Osteocyte (in vitro differentiated cells): ENCODE data around the gene SLC44A3. TPM values are rescaled to one million over a fixed set of nuclear protein-coding genes. Genes with fewer than 3 reads are reported as not detected.

ENCODE experiments used
- DNase-seq: peaks from one replicate; pipeline ENCODE4 v3.0.0; 2021; ENCODE audit warnings: mixed read lengths; ENCODE audit not compliant: unreplicated experiment; ENCODE audit errors: extremely low spot score
- H3K27ac Mint-ChIP-seq: one replicate; pipeline ENCODE4 v1.8.0; 2021; ENCODE audit warnings: mild to moderate bottlenecking, mixed read lengths; ENCODE audit not compliant: unreplicated experiment
- H3K27me3 Mint-ChIP-seq: one replicate; pipeline ENCODE4 v1.8.0; 2021; ENCODE audit warnings: mixed read lengths; ENCODE audit not compliant: unreplicated experiment
- H3K36me3 Mint-ChIP-seq: one replicate; pipeline ENCODE4 v1.8.0; 2021; ENCODE audit warnings: mixed read lengths; ENCODE audit not compliant: unreplicated experiment
- H3K4me1 Mint-ChIP-seq: one replicate; pipeline ENCODE4 v1.8.0; 2021; ENCODE audit warnings: mixed read lengths; ENCODE audit not compliant: unreplicated experiment
- H3K4me3 Mint-ChIP-seq: one replicate; pipeline ENCODE4 v1.8.0; 2021; ENCODE audit warnings: mild to moderate bottlenecking, moderate library complexity, mixed read lengths; ENCODE audit not compliant: unreplicated experiment
- H3K9me3 Mint-ChIP-seq: one replicate; pipeline ENCODE4 v1.8.0; 2021; ENCODE audit warnings: mixed read lengths; ENCODE audit not compliant: unreplicated experiment
- CTCF ChIP-seq: fragments of 200-600 bp; sonication (generic); IDR thresholded peaks from 2 replicates; pipeline ENCODE4 v1.5.0; 2021; ENCODE audit warnings: antibody characterized with exemption, mild to moderate bottlenecking, moderate library complexity
- total RNA-seq: library from RNA; stranded (reverse); gene quantifications from 2 replicates; pipeline ENCODE4 v1.2.1, GENCODE V29; 2021

Gene SLC44A3
- total RNA-seq, 1 donor from 2014 or later = 2.8 TPM

GRCh38 chr1:94872771-94873495 is 52.8 kb downstream of the SLC44A3 start:
- H3K27me3 Mint-ChIP-seq = no peaks in the 10 kb centered on the region
- no peak overlapping the region for H3K27ac Mint-ChIP-seq
- H3K9me3 Mint-ChIP-seq = no peaks in the 10 kb centered on the region
- H3K4me1 Mint-ChIP-seq = peaks cover 16% of the 10 kb centered on the region
- TF ChIP-seq CTCF = no peak
- DNase-seq = no peak
- no peak overlapping the region for H3K4me3 Mint-ChIP-seq
- H3K36me3 Mint-ChIP-seq = no peaks in the 10 kb centered on the region

GRCh38 chr1:94873520-94874351 is 53.6 kb downstream of the SLC44A3 start:
- DNase-seq = no peak
- Mint-ChIP-seq H3K4me1 (peaks cover 16% of the 10 kb centered on the region), H3K27me3 (no peaks in the 10 kb centered on the region), H3K36me3 (no peaks in the 10 kb centered on the region), H3K27ac (no peak overlapping the region), H3K4me3 (no peak overlapping the region), H3K9me3 (no peaks in the 10 kb centered on the region)
- no peak for TF ChIP-seq CTCF

GRCh38 chr1:94874423-94874822 is 54.3 kb downstream of the SLC44A3 start:
- H3K9me3 Mint-ChIP-seq = no peaks in the 10 kb centered on the region
- no peaks in the 10 kb centered on the region for H3K36me3 Mint-ChIP-seq
- peaks cover 16% of the 10 kb centered on the region for H3K4me1 Mint-ChIP-seq
- H3K27me3 Mint-ChIP-seq = no peaks in the 10 kb centered on the region
- no peak overlapping the region for H3K4me3 Mint-ChIP-seq
- no peak for TF ChIP-seq CTCF
- H3K27ac Mint-ChIP-seq = no peak overlapping the region
- no peak for DNase-seq

- no peaks in the 10 kb centered on the region for H3K36me3 Mint-ChIP-seq
- DNase-seq = no peak
- no peak overlapping the region for H3K27ac Mint-ChIP-seq
- H3K27me3 Mint-ChIP-seq = no peaks in the 10 kb centered on the region
- no peak overlapping the region for H3K4me3 Mint-ChIP-seq
- H3K9me3 Mint-ChIP-seq = no peaks in the 10 kb centered on the region
- peaks cover 16% of the 10 kb centered on the region for H3K4me1 Mint-ChIP-seq
- TF ChIP-seq CTCF = no peak
Measured at GRCh38 chr1:94875794-94876193, 55.6 kb downstream of the SLC44A3 start.

GRCh38 chr1:94876362-94876761 is 56.2 kb downstream of the SLC44A3 start:
- H3K27me3 Mint-ChIP-seq = no peaks in the 10 kb centered on the region
- no peak overlapping the region for H3K4me3 Mint-ChIP-seq
- H3K9me3 Mint-ChIP-seq = no peaks in the 10 kb centered on the region
- no peak for DNase-seq
- H3K36me3 Mint-ChIP-seq = no peaks in the 10 kb centered on the region
- H3K4me1 Mint-ChIP-seq = peaks cover 12% of the 10 kb centered on the region
- TF ChIP-seq CTCF = no peak
- peak overlapping the region; percentile 27 for H3K27ac Mint-ChIP-seq
